ENCODE data around the gene LRRFIP1. TPM values are rescaled to one million over a fixed set of nuclear protein-coding genes. Genes with fewer than 3 reads are reported as not detected.

Gene LRRFIP1
- total RNA-seq, 2 experiments from 2014 or later: 157 to 161 TPM

- no peaks in the 10 kb centered on the region for H3K9me3 Mint-ChIP-seq
- Histone ChIP-seq H3K4me3 (ENCODE audit: low read length) (no peak overlapping the region), H3K4me1 (ENCODE audit: insufficient read depth, low read length) (peaks cover 24% of the 10 kb centered on the region), H3K27me3 (ENCODE audit: control insufficient read depth in 1 of 2, insufficient read depth in 2 of 2, low read length in 2 of 2) (no peaks in the 10 kb centered on the region), H3K9me3 (ENCODE audit: control insufficient read depth in 1 of 2, insufficient read depth in 1 of 2, low read length in 2 of 2) (no peaks in the 10 kb centered on the region), H3K27ac (ENCODE audit: low read depth in 1 of 2, low read length in 2 of 2) (no peak overlapping the region), H3K36me3 (ENCODE audit: insufficient read depth, low read length) (no peaks in the 10 kb centered on the region)
- intact Hi-C loops (cut with DNase I, micrococcal nuclease): loop anchor here in 1 of 2 experiments (5.0 kb wide), 1 partner anchor 70 kb away; no protein-coding TSS in a partner anchor
- CTCF ChIA-PET: interaction anchor here (1.0 to 1.4 kb wide), 3 partner anchors 19 to 70 kb away, joined by 3 to 4 read pairs (median 3); no protein-coding TSS in a partner anchor
- POLR2A ChIA-PET: interaction anchor here (0.6 to 2.6 kb wide), 5 partner anchors 14 to 88 kb away, joined by 4 to 10 read pairs (median 5); no protein-coding TSS in a partner anchor
- H3K4me3 Mint-ChIP-seq: no peak overlapping the region
- no peaks in the 10 kb centered on the region for H3K36me3 Mint-ChIP-seq (ENCODE audit: low read depth)
- no peak for DNase-seq
- H3K27ac Mint-ChIP-seq: peak overlapping the region; percentile 89
- no peak for TF ChIP-seq CTCF (IDR thresholded peaks at IDR 0.05)
- H3K4me1 Mint-ChIP-seq (ENCODE audit: low read depth): peaks cover 35% of the 10 kb centered on the region
- H3K27me3 Mint-ChIP-seq: no peaks in the 10 kb centered on the region
- ATAC-seq (ENCODE audit: poor library complexity): no peak
Measured at GRCh38 chr2:237602409-237602808, 25.0 kb upstream of the LRRFIP1 start.

- Mint-ChIP-seq H3K4me1 (ENCODE audit: low read depth) (peaks cover 35% of the 10 kb centered on the region), H3K9me3 (no peaks in the 10 kb centered on the region), H3K36me3 (ENCODE audit: low read depth) (no peaks in the 10 kb centered on the region), H3K4me3 (peak overlapping the region; percentile 81), H3K27me3 (no peaks in the 10 kb centered on the region), H3K27ac (peak overlapping the region; percentile 89)
- POLR2A ChIA-PET: interaction anchor here (1.0 to 2.6 kb wide), 5 partner anchors 12 to 88 kb away, joined by 3 to 10 read pairs (median 5); partner anchors contain the start of gene RAB17
- Histone ChIP-seq H3K27ac (ENCODE audit: low read depth in 1 of 2, low read length in 2 of 2) (peak overlapping the region in 1 of 2 donors; percentile 87), H3K9me3 (ENCODE audit: control insufficient read depth in 1 of 2, insufficient read depth in 1 of 2, low read length in 2 of 2) (no peaks in the 10 kb centered on the region), H3K36me3 (ENCODE audit: insufficient read depth, low read length) (no peaks in the 10 kb centered on the region), H3K27me3 (ENCODE audit: control insufficient read depth in 1 of 2, insufficient read depth in 2 of 2, low read length in 2 of 2) (no peaks in the 10 kb centered on the region), H3K4me1 (ENCODE audit: insufficient read depth, low read length) (peaks cover 24% of the 10 kb centered on the region), H3K4me3 (ENCODE audit: low read length) (peak overlapping the region; percentile 22)
- CTCF ChIA-PET: interaction anchor here (1.0 to 1.4 kb wide), 4 partner anchors 20 to 70 kb away, joined by 3 to 4 read pairs (median 4); no protein-coding TSS in a partner anchor
- TF ChIP-seq CTCF (IDR thresholded peaks at IDR 0.05): no peak
- ATAC-seq (ENCODE audit: poor library complexity): no peak
- intact Hi-C loops (cut with DNase I, micrococcal nuclease): loop anchor here in 1 of 2 experiments (5.0 kb wide), 1 partner anchor 69 kb away; no protein-coding TSS in a partner anchor
- DNase-seq: no peak
Measured at GRCh38 chr2:237603049-237603717, 24.2 kb upstream of the LRRFIP1 start.

- no peaks in the 10 kb centered on the region for H3K27me3 ChIP-seq (ENCODE audit: control insufficient read depth in 1 of 2, insufficient read depth in 2 of 2, low read length in 2 of 2)
- Mint-ChIP-seq H3K36me3 (ENCODE audit: low read depth) (no peaks in the 10 kb centered on the region), H3K4me3 (peak overlapping the region; percentile 81), H3K27ac (peak overlapping the region; percentile 89), H3K4me1 (ENCODE audit: low read depth) (peaks cover 28% of the 10 kb centered on the region), H3K9me3 (no peaks in the 10 kb centered on the region), H3K27me3 (no peaks in the 10 kb centered on the region)
- peak overlapping the region; percentile 24 to 87 for H3K27ac ChIP-seq (ENCODE audit: low read depth in 1 of 2, low read length in 2 of 2)
- H3K36me3 ChIP-seq (ENCODE audit: insufficient read depth, low read length): no peaks in the 10 kb centered on the region
- DNase-seq (peak; percentile 35 to 87 (median 56)), ATAC-seq (ENCODE audit: poor library complexity) (peak; percentile 97)
- peaks cover 24% of the 10 kb centered on the region for H3K4me1 ChIP-seq (ENCODE audit: insufficient read depth, low read length)
- intact Hi-C loops (cut with DNase I, micrococcal nuclease): loop anchor here in 1 of 2 experiments (5.0 kb wide), 1 partner anchor 68 kb away; no protein-coding TSS in a partner anchor
- ChIA-PET POLR2A (interaction anchor here (0.9 to 2.6 kb wide), 5 partner anchors 13 to 142 kb away, joined by 3 to 10 read pairs (median 5); partner anchors contain the start of gene RAB17), CTCF (interaction anchor here (0.7 to 1.2 kb wide), 3 partner anchors 32 to 124 kb away, joined by 3 to 6 read pairs (median 4); no protein-coding TSS in a partner anchor)
- TF ChIP-seq CTCF (IDR thresholded peaks at IDR 0.05): no peak
- H3K4me3 ChIP-seq (ENCODE audit: low read length): peak overlapping the region; percentile 22
- no peaks in the 10 kb centered on the region for H3K9me3 ChIP-seq (ENCODE audit: control insufficient read depth in 1 of 2, insufficient read depth in 1 of 2, low read length in 2 of 2)
Measured at GRCh38 chr2:237603718-237604362, 23.5 kb upstream of the LRRFIP1 start.

Data from CD4-positive, alpha-beta T cell (primary cell).